ENCODE results near the gene NCAM1.

- no peak for TF ChIP-seq CTCF (IDR thresholded peaks at IDR 0.05)
- TF ChIP-seq POLR2A (IDR thresholded peaks at IDR 0.05), result no peak
These were observed 87.9 kb downstream of the NCAM1 start for GRCh38 chr11:113048820-113049768.
